Left forelimb (tissue), 1 donor: Measurements from ENCODE around the gene C11orf87.

Source experiments
- DNase-seq: peaks from one replicate; pipeline ENCODE4 v3.0.0-alpha.2; 2018; ENCODE audit warnings: low spot score

C11orf87 gene

DNA sequence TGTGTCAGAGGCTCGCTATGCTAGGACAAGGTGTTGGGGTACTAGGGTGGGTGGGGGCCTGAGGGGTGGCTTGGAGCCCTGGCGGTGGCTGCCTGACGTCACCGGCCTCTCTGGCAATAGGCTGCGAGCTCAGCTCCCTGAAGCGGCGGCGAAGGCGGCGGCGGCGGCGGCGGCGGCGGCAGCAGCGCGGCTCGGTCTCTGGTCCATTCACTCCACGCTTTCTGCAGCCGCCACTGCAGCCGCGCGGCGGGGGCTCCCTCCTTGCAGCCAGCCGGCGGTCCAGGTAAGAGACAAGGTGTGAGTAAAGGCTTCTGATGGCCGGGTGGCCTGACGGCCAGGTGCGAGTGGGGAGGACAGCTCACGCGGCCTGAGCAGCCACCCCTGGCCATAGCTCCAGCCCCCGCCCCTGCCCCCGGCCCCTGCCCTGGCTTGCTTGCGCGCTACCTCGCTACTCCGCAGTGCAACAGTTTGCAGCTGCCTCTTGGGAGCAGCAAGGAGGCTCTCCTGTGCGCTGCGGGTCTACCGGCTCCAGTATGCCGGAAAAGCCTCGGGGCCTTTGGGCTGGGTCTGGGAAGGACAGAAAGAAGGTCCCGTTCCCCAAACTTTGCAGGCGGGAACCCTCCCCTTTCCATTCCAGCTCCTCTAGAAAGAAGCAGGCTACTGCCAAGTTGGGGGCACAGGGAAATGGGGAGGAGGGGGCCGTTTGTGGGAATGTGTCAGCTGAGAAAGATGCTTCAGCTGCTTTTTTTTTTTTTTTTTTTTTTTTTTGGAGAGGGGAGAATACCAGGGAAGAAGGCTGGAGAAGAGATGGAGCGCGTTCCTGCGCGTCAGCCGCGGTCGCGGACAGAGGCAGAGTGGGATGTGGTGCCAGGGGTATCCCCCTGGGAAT lies at the start of gene C11orf87:
TSS of gene C11orf87 (plus strand) at position 210 of the 889 bp plus-strand sequence. CDS start 1,444 bp downstream, outside the sequence.
- peak; percentile 64 for DNase-seq

DNA sequence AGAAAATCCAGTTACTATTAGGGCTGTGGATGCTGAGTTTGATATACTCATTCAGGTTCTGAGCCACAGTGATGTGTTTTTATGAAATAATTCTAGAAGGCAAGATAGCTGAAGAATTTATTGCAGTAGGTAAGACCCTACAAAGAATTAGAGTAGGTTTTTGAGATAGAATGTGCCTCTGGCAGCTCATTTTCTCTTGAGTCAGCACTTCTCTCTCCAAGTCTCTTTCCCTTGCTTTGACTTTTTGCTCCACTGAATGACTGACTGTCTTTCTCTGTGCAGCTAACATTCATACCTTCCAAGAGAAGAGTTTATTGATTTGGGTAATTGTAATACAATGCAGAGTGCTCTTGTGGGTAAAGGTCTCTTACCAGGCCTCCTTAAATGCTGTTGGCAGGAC lies 48.0 kb upstream of the C11orf87 start:
- no peak for DNase-seq

DNA sequence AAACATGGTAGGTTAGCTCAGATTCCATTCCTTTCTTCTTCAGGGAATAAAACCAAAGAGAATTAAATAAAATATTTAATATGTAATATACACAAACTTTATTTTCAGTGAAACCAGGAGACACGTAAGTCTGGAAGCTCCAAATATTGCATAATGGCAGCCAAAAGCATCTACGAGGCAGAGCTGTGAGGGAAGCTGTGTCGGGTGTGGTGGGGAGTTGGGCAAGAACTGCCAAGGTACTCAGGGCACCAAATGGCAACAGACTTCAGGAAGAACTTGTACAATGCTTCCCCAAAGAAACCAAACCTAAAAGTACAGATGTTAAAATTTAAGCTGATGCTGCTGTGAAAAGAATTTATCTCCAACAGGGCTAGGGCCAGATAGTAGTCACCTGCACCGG lies 47.5 kb upstream of the C11orf87 start:
- no peak for DNase-seq

DNA sequence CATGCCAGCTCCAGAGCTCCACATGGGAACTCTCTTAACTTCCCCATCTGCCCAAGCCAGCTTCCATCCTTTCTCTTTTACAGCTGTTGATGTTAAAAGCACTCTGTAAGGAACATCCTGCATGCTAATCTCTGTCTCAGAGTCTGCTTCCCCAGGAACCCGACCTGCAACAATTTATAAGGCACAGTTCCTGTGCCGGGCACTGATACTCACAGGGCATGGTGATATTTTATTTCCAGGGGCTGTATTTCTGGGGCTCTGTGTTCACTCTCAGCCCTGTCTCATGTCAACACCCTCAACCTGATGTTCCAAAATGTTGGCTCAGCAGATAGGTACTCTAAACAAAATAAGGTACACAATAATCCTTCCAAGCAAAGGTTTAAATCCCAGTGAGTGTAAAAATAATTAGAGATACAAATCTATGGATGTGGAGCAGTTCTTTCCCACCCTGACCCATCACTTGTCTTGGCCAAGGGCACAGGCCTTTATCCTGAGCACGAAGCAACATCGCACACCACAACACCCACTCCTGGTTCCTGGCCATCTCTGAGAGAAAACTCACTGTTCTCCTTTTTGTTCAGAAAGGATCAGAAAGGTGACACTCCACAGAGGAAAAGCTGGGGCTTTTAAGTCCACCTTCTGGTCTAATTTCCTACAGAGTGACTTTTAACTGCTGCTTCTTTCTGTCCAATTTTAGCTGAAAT lies 44.8 kb upstream of the C11orf87 start:
- DNase-seq: no peak

DNA sequence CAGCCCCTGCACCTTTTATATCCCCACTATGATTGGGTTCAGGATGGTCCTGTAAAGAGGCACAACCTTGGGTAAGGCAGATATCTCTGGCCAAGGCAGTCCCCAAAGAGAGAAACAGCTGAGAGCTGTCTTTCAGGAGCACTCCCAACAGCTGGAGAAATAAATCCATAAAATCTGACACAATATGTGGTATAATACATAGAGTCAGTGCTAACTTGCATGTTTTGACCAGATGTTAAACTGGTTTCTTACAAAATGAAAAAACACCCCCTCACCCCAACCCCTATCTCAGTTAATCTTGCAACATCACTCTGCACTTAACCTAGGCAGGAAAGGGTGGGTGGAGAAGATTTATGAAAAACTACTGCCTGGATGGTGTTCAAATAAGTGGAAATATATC lies 44.0 kb upstream of the C11orf87 start:
- DNase-seq: no peak

DNA sequence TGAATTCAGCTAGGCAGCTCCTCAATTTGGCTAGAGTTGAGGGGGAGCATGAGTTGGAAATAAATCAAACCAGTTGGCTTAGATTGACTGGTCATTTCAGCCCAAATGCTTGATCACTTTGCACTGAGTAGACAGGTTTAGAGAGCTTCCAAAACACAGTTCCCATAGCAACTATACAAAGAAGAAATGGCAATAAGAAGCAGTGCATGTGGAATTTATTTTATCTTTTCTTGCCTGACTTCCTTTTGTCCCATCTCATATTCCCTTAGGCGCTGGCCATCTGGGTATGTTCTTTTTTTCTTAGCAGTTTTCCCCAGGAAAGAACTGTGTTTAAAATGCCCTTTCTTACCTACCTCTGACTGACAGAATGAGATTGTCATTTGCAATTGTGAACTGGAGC lies 38.7 kb upstream of the C11orf87 start:
- DNase-seq: no peak

DNA sequence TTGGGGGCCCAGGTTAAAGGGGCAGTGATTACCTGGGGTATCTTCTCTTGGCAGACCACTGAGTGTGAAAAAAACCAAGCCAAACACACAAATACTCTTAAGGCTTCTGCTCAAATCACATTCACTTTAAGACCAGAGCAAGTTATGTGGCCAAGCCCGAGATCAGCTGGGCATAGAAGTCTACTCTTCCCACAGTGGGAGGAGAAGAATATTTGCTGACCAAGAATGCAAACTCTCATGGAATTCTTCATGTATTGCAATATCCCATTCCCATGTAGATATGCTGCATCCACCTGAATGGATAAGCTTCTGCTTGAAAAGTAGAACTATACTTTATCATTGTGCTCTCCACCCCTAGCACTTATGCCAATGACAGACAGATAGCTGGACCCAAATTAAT lies 37.1 kb upstream of the C11orf87 start:
- DNase-seq: no peak

DNA sequence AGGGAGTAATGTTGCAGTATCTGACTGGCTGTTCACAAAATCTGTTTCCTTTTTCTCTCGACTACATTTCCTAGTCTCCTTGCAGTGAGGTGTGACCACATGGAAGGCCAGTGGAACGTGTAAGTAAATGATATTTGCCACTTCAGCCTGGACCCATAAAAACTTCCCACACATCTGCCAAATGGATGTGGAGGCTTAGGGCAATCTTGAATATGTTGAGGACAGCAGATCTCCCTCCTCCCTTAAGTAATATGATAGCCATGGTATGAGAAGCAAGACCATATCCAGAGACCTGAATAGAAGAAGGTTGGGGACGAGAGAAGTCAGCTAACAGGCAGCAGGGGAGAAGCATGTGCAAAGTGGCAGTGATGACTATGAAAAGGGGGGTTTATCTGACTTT lies 33.0 kb upstream of the C11orf87 start:
- DNase-seq: no peak

DNA sequence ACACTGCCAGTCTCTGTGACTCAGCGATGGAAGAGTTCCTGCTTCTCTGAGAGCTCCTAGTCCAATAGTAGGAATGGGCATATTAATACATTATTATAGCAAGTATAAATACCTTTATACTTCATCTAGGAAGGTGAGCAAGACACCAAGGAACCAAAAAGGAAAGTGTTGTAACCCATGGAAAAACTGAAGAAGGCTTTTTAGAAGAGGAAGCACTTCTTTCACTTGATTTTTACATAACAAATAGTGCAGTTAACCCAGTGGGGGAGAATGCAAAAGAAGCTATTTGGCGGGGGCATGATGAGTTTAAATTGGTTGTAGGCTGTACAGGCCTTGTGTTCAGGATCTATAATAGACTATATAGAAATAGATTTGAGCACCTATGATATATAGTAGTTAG lies 31.2 kb upstream of the C11orf87 start:
- no peak for DNase-seq

DNA sequence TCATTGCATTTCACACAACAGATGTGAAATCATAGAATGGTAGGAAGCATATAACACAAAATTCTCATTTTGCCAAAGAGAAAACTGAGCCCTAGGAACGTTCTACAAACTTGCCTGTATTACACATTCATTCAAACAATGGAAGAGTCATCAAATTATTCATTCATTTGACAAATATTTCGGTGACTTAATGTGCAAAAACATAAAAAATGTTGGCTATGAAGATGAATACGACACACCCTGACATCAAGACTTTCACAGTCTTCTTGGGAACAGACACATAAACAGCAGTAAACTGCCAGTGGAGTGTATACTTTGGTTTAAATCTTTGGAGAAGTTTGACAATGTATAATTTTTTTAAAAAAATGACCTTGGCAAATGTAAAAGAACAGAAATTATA lies 20.4 kb upstream of the C11orf87 start:
- no peak for DNase-seq

DNA sequence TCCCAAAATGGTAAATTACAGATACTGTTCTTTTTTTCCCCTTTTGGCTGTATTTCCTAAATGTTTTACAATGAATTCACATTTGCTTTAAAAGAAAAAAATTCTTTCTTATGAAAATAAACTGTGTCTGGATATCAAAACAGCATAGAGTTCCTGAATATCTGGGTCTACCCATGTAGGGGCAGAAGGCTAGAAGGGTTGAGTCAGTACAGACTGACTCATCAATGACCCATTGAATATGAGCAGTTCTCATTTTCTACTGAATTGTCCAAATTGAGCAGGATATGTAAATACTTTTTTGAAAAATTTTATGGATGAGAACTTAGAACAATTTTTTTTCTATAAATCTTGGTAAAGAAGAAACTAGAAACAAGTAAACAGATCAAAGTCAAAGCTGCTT lies 16.3 kb upstream of the C11orf87 start:
- no peak for DNase-seq

DNA sequence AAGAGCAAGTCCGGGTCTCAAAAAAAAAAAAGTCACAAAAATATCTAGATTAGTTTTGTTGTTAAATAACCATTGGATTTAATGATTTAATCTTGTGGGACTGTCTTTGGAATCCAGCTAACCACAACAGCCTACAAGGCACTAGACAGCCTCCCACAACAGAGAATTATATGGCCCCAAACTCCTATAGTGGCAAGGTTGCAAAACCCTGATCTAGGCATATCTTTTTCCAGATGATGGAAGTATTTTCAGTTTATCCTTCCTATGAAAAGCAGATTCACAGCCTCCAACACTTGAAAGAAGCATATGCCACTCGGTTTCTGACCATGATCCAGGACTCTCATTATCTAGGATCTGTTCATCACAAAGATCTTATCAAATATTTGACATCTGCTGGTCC lies 5.4 kb upstream of the C11orf87 start:
- DNase-seq: no peak

DNA sequence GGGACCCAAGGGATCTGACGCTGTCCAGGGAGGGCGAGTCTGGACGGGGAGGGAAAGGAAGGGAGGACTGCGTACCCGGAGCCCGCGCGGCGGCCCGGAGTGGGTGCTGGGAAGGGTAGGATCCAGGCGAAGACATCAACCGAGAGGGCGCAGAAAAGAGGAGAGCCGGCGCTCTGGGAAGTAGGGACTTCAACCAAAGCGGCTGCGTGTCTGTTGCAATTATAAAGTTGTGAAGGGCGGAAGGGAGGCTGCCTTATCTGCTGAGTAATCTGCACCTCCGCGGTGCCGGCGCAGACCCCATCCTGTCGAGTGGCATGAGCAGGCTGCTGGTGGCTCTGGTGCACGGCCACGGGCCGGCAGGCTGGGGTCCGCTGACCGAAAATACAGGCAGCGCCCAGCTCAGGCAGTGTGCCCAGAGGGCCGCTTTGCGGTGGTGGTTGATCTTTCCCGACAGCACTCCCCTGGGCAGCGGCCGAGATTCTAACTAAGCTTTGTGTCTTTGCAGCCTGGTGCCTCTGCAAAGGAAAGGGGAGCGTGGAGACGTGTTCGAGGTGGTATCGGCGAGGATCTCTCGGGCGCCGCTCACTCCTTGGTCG lies 978 bp downstream of the C11orf87 start:
- DNase-seq: peak; percentile 65

DNA sequence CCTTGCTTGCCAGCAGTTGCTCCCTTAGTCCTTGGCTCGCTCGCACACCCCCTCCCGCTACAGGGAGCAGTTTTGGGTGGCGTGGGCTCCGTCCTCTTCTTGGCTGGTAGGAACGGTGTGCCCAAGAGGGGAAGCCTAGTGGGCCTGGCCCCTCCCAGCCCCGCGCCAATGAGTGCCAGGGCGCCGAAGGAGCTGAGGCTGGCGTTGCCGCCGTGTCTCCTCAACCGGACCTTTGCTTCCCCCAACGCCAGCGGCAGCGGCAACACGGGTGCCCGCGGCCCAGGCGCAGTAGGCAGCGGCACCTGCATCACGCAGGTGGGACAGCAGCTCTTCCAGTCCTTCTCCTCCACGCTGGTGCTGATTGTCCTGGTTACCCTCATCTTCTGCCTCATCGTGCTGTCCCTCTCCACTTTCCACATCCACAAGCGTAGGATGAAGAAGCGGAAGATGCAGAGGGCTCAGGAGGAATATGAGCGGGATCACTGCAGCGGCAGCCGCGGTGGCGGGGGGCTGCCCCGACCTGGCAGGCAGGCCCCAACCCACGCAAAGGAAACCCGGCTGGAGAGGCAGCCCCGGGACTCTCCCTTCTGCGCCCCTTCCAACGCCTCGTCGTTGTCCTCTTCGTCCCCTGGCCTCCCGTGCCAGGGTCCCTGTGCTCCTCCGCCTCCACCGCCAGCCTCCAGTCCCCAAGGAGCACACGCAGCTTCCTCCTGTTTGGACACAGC lies 1.6 kb downstream of the C11orf87 start:
- DNase-seq: no peak

DNA sequence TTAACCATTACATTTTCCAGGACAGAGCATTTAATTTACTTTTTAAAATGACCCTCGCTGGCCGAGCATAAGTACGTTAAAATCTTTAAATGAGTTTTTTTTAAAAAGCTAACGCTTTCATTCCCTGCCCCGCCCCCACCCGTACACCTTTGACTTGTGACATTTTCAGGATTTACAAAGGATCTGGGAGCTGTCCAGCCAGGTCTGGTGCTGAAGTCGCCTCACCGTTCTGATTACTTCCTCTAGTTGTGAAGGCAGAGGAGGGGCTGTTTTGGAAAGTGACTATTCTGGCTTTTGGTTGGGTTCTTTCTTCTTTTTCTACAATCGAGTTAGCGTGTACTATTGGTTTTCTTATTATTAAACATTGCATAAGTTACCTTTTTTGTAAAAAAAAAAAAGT lies 2.9 kb downstream of the C11orf87 start:
- DNase-seq: no peak

DNA sequence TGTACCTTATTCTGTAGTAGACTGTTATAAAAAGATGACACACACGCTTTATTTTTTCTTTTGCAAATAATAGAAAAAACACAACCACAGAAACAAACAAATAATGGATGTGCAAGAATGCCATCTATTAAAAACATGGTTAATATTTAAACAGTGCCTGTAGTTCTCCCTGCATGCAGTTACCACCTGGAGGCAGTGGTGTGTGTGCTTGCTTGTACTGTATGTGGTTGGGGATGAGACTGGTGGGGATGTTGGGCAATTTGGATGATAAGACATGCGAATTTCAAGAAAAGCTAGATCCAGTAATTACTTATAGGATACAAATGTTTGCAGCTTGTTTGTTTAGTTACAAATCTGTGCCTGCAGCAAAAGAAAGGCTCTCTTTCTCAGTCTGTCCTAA lies 3.6 kb downstream of the C11orf87 start:
- no peak for DNase-seq

DNA sequence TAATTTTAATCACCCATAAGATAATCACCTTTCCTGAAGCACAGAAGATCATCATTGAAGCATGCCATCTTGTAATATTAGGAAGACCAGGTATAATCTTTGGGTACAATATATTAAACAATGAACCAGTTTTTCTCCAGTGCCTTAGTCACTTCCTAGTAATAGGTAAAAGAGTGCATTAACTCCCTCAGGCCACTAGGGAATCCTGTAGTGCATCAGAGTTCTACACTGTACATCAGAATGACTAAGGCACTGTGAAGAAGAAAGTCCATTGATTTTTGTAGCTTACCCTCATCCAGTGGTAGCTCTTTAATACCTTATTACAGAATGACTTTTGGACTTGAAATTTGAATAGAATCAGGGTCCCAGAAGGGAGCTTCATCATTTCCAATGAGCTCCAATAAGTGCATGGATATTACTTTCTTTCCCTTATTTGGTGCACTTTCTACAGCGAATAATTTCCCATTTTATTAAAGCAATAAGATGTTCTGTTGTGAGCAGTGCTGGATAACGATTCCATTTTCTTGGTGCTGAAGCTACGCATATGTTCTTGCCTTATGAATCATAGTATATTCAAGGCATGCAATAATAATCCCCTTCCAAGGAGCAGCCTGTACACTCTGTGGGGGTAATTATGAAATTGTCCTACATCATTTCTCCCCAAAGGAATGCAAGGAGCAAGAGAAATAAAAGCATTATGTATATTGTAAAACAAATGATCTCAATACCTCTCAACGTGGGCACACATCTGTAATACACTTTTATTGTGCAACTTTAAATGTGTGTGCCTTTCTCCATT lies 4.7 kb downstream of the C11orf87 start:
- DNase-seq: no peak

DNA sequence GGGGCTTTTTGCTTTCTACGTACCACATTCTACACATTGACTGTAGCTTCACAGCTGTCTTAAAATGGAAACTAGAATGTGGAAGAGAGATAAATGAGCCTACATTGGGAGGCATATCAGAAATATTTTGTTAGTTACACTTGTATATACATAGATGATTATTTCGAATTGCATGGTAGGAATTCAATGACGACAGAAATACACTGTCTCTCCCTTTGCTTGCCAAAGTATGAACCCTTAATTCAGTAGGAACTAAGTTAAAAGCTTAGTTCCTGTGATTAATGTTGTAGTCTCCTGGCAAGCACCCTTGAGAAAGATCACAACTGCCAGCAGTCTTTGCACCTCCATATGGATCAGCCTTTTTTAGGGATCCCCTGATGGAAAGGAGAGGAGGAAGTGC lies 10.1 kb downstream of the C11orf87 start:
- DNase-seq: no peak

DNA sequence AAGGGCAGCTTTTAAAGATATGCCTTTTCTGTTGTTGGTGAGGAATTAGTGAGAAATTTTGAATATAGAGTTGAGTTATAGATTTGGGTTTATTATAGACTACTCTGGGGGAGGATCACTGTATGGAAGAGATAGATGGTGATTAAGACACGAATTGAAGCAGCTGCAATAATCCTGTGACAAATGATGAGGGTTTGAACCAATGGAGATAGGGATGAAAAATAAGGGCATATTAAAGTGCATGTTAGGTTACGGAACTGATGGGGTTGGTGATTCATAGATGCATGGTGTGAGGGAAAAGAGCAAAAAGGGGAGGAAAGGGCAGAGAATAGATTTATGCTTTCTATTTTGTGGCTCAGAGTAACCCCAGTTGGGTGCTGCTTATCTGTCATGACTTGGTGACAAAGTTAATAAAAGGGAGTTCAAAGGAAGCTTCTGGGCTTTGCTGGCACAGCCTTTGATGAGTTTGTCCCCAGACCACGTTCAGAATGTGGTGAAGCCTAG lies 11.8 kb downstream of the C11orf87 start:
- DNase-seq: no peak

DNA sequence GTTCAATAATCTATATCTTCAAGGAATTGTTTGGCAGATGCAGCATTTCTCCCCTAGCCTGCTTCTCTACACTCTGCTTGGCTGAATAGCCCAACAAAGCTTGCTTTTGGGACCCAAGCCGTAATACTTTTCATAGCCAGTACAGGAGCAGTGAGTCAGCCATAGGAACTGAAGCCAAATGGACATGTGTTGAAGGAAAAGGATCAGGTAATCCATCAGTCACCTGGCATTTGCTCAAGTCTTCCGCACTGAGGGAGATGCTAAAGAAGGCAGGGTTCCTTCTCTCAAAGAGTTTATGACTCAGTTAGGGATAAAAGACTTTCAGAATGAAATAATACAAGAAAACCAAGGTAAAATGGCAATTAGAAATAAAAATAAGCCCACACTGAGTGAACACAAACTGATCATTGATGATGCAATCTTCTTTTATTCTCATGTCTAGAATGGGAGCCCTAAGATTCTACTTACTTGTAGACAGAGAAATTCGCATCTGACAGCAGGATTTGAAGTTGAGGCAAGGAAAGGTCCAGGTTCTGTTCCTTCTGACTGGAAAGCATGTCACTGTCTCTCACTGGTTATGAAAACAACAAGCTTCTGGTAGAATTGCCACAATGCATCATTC lies 13.2 kb downstream of the C11orf87 start:
- no peak for DNase-seq

DNA sequence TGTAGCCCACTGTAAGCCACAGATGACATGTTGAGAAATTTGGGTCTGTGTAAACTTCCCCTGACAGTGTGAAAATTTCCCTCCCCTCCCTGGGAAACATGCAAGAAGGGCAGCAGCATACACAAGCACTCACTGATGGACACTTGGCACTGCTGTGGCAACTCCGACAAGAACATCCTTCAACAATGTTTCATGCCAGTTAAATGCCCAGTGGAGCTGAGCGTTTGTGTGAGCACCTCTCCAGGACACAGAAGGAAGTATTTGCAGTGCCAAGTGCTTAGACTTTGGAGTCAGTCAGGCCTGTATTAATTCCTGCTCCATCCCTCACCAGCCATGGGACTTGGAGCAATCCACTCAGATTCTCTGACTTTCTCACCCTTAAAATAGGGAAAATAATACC lies 17.7 kb downstream of the C11orf87 start:
- no peak for DNase-seq
